Measurements from ENCODE around the gene OLFML3.

The OLFML3 gene

GRCh38 chr1:114026797-114027196, 47.5 kb downstream of the OLFML3 start:
- no peak overlapping the region for H3K4me3 ChIP-seq (ENCODE audit: low read depth, low read length)
- no peak for DNase-seq (ENCODE audit: low read depth)
- TF ChIP-seq, protein P1, sequence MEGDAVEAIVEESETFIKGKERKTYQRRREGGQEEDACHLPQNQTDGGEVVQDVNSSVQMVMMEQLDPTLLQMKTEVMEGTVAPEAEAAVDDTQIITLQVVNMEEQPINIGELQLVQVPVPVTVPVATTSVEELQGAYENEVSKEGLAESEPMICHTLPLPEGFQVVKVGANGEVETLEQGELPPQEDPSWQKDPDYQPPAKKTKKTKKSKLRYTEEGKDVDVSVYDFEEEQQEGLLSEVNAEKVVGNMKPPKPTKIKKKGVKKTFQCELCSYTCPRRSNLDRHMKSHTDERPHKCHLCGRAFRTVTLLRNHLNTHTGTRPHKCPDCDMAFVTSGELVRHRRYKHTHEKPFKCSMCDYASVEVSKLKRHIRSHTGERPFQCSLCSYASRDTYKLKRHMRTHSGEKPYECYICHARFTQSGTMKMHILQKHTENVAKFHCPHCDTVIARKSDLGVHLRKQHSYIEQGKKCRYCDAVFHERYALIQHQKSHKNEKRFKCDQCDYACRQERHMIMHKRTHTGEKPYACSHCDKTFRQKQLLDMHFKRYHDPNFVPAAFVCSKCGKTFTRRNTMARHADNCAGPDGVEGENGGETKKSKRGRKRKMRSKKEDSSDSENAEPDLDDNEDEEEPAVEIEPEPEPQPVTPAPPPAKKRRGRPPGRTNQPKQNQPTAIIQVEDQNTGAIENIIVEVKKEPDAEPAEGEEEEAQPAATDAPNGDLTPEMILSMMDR (IDR thresholded peaks at IDR 0.05; ENCODE audit: low read depth, low read length, missing control alignments), result no peak
- in situ Hi-C loops (cut with HindIII; ENCODE audit: low sequenced_read_pairs), result no loop called here
